ENCODE data around the gene GSTM4.
"Not testable (repeated sequence)": the region's sequence is repeated elsewhere in the genome, so short reads cannot be mapped to it uniquely, and the experiment has no call there.

The GSTM4 gene

DNA sequence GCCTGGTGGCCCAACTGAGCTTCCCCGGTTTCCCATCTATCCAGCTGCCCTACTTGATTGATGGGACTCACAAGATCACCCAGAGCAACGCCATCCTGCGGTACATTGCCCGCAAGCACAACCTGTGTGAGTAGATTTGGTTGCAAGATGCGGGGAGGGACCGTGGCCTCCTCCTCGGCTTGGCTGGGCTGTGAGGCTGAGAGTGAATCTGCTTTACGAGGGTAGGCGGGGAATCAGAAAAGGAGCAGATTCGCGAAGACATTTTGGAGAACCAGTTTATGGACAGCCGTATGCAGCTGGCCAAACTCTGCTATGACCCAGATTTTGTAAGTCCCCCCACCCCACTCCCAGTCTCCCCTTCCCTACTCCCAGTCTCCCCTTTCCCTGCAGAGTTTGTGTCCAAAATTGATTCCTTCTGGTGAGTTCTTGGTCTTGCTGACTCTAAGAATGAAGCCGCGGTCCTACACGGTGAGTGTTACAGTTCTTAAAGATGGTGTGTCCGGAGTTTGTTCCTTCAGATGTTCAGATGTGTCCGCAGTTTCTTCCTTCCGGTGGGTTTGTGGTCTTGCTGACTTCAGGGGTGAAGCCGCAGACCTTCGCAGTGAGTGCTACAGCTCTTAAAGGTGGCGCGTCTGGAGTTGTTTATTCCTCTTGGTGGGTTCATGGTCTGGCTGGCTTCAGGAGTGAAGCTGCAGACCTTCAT is 13.5 kb downstream of the GSTM4 start:
- DNase-seq, result no peak

DNA sequence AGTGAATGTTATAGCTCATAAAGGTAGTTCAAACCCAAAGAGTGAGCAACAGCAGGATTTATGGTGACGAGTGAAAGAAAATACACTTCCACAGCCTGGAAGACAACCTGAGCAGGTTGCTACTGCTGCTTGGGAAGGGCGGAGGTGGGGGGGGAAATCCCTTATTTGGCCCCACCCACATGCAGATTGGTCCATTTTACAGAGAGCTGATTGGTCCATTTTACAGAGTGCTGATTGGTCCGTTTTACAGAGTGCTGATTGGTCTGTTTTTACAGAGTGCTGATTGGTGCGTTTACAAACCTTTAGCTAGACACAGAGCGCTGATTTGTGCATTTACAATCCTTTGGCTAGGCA is 14.0 kb downstream of the GSTM4 start:
- DNase-seq, result not testable (repeated sequence)

DNA sequence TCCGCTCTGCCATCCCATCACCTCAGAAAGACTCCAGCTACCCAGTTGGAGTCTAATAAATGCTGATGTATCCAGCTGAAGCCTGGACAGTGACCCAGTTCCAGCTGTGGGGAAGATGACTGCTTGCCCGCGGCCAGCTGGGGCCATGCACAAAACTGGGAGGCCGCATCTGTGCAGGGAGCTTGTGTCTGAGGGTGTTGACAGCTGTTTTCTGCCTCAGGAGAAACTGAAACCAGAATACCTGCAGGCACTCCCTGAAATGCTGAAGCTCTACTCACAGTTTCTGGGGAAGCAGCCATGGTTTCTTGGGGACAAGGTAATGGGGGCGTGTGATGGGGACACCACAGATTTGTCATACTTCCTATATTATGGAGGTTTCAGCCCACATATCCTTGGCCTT is 15.2 kb downstream of the GSTM4 start:
- DNase-seq, result no peak

DNA sequence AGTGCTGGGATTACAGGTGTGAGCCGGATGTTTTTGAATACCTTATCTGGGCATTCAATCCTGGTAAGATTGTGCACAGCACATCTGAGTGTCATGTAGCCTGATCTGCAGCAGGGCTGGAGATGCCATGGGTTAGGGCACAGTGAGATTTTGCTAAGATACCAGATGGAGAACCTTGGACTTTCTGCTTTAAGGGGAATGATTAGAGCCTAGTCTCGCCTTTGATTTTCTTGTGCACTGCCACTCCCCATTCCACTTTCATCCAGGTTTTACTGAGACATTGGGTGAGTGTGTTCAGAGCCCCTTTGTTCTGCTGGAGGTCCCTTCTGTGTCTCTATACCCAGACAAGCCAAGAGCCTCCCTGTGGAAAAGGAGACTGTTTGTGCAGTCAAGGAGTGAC is 18.0 kb downstream of the GSTM4 start:
- DNase-seq, result not testable (repeated sequence)

DNA sequence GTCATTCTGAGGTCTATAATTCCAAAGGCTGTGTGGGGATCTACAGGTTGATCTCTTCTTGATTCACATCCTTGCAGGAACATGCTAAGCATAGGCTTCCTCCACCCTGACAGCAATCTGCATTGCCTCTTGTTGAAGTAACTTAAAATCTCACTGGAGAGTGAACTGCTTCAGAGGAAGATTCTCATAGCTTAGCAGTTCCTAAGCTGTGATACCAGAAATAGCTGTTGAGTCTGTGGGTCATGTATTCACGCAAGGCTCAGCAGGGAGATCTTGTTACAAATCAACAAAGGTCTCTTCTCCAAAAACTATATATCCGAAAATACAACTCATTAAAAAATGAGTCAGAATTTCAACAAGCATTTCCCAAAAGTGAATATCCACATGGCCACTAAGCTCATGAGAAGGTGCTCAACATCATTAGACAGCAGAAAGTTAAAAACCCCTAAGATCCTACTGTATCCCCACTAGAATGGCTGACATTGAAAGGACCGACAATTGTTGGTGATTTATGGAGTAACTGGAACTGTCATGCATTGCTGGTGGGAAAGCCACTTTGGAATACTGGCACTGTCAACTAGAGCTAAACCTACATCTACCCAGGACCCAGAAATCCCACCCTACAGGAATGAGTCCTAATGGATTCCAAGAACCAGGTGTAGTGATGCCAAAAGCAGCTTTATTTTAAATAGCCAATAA is 20.9 kb downstream of the GSTM4 start:
- not testable (repeated sequence) for DNase-seq

DNA sequence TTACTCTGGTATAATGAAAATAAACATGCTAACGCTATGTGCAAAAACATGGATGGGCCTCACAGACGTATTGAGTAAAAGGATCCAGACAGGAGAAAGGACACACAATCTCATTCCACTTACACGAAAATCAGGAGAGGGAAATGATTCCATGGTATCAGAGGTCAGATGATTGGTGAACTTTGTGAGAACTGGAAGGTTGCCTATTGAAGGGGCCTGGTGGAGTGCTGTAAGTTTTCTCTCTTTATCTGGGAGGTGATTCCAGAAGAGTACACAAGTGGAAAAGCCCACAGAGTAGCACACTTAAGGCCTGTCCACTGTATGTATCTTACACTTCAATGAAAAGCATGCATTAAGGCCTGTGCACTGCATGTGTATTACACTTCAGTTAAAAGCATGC is 21.6 kb downstream of the GSTM4 start:
- DNase-seq, result no peak

DNA sequence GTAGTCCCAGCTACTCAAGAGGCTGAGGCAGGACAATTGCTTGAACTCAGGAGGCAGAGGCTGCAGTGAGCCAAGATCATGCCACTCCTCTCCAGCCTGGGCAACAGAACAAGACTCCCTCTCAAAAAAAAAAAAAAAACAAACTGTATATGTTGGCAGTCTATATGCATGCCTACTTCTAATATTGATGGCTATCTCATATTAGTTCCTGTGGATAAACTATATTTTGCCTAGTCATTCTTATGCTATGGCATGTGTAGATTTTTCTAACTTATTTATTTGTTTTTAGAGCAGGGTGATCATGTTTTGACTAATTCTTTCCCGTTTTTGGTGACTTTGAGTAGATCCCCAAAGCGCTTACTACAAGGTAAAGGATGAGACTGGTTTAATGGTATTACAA is 22.7 kb downstream of the GSTM4 start:
- DNase-seq, result not testable (repeated sequence)

DNA sequence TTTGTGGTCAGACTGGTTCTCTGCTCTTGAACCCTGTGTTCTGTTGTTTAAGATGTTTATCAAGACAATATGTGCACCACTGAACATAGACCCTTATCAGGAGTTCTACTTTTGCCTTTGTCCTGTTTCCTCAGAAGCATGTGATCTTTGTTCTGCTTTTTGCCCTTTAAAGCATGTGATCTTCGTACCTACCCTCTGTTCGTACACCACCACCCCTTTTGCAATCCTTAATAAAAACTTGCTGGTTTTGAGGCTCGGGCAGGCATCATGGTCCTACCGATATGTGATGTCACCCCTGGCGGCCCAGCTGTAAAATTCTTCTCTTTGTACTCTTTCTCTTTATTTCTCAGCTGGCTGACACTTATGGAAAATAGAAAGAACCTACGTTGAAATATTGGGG is 28.9 kb downstream of the GSTM4 start:
- not testable (repeated sequence) for DNase-seq

DNA sequence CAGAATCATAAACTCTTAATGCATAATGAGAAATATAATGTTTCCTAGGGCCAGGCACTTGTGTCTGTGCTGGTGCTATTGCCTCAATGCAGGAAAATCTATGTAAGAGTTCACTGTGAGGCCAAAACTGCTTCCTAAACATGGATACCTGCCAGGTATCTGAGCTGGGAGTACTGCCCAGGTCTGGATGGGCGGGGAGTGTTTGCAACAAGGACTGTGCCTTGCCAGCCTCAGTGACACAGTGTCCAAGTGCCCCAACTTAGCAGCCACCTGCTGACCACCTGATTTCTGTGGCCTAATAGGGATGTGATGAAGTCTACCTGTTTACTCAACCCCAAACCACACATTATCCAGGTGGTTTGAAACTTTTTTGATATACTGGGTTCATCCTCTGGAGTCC is 29.5 kb downstream of the GSTM4 start:
- DNase-seq, result not testable (repeated sequence)

DNA sequence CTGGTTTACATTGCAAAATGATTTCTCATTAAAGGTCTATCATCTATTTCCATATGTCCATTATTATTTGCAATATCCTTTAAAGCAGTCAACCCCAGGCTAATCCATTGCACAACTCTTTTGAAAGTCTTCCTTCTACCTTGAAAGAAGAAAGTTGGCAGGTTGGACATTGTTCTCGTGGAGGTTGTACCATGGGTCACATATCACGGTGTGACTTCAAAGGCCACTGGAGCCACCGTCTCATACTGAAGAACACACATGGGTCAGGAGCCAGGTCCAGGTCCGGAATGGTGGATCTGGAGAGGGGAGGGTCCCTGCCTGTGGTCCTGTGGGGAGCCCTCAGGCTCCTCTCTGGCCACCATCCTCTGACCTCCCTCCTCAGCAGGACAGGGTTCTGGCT is 30.0 kb downstream of the GSTM4 start:
- not testable (repeated sequence) for DNase-seq

DNA sequence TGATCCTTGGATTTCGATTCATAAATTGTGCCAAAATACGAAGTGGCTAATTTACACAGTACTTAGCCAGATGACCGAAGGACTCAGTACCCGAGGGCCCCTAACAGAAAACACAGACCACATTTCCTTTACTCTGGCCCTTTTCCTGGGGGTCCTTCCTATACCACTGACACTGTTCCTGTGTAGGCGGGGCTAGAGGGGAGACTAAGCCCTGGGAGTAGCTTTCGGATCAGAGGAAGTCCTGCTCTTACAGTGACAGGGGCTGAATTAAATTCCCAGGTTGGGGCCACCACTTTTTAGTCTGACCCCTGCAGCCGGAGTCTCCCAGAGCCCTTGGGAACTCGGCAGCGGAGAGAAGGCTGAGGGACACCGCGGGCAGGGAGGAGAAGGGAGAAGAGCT is 31.2 kb downstream of the GSTM4 start:
- not testable (repeated sequence) for DNase-seq

DNA sequence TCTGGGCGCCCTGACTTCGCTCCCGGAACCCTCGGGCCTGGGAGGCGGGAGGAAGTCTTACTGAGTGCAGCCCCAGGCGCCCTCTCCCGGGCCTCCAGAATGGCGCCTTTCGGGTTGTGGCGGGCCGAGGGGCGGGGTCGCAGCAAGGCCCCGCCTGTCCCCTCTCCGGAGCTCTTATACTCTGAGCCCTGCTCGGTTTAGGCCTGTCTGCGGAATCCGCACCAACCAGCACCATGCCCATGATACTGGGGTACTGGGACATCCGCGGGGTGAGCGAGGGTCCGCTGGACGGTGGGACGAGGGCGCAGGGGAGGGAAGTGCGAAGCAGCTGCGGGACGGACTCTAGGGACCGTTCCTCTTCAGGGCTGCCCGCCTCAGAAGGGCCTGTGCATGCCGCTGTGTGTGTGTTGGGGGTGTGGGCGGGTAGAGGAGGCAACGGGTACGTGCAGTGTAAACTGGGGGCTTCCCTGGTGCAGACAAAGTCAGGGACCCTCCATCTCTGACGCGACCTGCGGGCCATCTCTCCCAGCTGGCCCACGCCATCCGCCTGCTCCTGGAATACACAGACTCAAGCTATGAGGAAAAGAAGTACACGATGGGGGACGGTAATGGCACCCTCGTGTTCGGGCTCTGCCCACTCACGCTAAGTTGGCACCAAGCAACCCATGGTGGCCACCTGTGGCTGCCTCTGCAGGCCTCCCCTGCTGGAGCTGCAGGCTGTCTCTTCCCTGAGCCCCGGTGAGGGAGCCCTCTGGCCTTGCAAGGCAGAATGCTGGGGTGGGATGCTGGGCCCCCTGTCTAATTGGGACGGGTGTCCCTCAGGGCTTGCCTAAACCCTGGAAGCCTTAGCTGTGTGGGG is 32.0 kb downstream of the GSTM4 start, which contains the start of gene GSTM1:
GSTM1 (plus strand) TSS at position 177 of the 859 bp plus-strand sequence; CDS start at position 234, 57 bp downstream.
- DNase-seq, result no peak

DNA sequence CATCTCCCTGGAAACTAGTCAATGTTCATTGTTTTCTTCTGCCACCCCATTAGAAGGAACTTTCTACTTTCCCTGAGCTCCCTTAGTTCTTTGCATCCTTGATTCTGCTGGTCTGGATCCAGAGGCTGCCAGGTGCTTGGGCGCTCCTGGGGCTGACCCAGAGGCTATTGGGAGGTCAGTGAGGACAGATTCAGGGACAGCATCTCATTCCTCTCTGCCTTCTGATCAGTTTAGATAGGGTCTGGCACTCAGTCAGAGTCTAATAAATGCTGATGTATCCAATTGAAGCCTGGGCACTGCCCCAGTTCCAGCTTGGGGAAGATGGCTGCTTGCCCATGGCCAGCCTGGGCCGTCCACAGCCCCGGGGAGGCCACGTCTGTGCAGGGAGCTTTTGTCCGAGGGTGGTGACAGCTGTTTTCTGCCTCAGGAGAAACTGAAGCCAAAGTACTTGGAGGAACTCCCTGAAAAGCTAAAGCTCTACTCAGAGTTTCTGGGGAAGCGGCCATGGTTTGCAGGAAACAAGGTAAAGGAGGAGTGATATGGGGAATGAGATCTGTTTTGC is 34.0 kb downstream of the GSTM4 start:
- DNase-seq, result no peak

DNA sequence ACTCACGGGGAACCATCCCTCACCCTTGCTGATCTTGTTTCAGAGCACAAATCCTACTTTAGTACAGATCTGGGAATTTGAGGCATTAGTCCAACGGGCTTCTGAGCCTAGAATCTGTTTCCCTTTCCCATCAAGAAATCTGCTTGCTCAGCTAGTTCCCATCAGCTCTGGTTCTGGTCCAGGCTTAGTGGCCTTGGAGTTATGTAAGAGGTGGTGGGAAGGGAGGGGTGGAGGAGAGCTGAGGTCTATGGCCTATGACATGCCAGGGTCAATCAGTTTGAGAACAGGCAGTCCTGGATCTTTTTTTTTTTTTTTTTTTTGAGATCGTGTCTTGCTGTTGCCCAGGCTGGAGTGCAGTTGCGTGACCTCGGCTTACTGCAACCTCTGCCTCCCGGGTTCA is 35.9 kb downstream of the GSTM4 start:
- no peak for DNase-seq

DNA sequence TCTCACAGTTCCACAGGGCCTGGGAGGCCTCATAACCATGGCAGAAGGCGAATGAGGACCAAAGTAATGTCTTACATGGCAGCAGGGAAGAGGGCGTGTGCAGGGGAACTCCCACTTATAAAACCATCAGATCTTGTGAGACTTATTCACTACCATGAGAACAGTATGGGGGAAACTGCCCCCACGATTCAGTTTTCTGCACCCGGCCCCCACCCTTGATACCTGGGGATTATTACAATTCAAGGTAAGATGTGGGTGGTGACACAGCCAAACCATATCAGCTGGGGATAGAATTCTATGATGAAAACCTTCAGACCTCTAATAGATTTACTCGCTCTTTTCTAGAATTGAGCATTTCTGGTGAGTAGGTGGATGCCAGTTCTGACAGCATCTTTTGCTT is 38.5 kb downstream of the GSTM4 start:
- not testable (repeated sequence) for DNase-seq

DNA sequence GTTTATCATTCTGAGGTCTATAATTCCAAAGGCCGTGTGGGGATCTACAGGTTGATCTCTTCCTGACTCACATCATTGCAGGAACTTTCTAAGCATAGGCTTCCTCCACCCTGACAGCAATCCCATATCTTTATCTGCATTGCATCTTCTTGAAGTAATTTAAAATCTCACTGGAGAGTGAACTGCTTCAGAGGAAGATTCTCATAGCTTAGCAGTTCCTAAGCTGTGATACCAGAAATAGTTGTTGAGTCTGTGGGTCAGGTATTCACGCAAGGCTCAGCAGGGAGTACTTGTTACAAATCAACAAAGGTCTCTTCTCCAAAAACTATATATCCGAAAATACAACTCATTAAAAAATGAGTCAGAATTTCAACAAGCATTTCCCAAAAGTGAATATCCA is 39.2 kb downstream of the GSTM4 start:
- DNase-seq, result not testable (repeated sequence)

DNA sequence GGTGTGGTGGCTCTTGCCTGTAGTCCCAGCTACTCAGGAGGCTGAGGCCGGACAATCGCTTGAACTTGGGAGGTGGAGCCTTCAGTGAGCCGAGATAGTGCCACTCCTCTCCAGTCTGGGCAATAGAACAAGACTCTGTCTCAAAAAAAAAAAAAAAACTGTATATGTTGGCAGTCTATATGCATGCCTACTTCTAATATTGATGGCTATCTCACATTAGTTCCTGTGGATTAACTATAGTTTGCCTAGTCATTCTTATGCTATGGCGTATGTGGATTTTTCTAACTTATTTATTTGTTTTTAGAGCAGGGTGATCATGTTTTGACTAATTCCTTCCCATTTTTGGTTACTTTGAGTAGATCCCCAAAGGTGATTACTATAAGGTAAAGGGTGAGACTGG is 41.2 kb downstream of the GSTM4 start:
- DNase-seq, result no peak

DNA sequence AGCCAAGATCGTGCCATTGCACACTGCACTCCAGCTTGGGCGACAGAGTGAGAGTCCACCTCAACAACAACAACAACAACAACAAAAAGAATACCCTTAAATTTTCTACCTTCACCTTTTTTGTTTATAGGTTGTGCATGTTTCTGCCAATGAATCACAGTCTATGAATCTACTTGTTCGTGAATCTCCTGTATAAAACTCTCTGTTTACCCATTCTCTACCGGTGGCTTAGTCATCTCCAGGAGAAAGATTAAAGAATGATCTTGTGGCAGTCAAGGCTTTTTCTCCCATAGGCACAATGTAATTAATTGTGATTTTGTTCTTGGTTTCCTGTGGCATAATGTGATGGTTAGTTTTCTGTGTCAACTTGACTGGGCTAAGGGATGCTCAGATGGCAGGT is 42.0 kb downstream of the GSTM4 start:
- not testable (repeated sequence) for DNase-seq

DNA sequence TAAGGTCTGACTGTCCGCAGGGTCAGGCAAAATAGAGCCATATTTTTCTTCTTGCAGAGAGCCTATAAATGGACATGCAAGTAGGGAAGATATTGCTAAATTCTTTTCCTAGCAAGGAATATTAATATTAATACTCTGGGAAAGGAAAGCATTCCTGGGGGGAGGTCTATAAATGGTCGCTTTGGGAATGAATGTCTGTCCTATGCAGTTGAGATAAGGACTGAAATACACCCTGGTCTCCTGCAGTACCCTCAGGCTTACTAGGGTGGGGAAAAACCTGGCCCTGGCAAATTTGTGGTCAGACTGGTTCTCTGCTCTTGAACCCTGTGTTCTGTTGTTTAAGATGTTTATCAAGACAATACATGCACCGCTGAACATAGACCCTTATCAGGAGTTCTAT is 47.0 kb downstream of the GSTM4 start:
- not testable (repeated sequence) for DNase-seq

DNA sequence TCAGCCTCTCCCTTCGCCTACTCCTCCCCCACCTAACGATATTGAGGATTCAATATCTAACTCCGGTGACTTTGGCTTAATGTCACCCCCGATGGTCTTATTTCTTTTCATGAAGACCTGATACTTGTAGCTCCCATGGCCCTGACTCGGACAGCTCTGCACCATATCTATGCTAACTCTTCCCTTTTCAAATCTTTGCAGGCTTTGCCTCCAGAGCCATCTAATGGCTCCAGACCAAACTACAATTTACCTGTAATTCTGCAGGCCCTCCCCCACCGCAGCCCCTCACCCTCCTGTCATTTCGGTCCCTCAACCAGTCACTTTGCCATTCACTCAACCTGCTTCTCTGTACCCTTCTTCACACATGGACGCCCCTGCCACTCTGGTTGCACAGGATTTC is 48.3 kb downstream of the GSTM4 start:
- no peak for DNase-seq

DNA sequence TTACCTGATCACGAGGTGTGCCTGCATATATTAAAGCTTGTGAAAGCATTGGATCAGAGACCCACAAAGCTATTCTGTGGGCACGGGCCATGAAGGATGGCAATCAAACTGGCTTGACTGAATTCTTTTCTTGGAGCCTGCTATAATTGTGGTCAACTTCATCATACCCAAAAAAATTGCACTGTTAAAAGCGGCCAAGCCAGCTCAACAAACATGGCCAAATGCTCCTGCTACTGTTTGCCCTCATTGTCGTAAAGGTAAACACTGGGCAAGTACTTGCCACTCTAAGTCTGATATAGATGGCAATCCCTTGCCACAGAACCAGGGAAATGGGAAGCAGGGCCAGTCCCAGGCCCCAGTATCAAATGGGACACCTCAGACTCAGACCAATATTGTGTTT is 49.5 kb downstream of the GSTM4 start:
- no peak for DNase-seq

DNA sequence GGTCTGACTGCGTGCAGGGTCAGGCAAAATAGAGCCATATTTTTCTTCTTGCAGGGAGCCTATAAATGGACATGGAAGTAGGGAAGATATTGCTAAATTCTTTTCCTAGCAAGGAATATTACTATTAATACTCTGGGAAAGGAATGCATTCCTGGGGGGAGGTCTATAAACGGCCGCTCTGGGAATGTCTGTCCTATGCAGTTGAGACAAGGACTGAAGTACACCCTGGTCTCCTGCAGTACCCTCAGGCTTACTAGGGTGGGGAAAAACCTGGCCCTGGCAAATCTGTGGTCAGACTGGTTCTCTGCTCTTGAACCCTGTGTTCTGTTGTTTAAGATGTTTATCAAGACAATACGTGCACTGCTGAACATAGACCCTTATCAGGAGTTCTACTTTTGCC is 53.0 kb downstream of the GSTM4 start:
- DNase-seq, result not testable (repeated sequence)

DNA sequence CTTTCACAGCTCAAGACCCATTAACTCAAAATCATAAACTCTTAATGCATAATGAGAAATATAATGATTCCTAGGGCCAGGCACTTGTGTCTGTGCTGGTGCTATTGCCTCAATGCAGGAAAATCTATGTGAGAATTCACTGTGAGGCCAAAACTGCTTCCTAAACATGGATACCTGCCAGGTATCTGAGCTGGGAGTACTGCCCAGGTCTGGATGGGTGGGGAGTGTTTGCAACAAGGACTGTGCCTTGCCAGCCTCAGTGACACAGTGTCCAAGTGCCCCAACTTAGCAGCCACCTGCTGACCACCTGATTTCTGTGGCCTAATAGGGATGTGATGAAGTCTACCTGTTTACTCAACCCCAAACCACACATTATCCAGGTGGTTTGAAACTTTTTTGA is 53.9 kb downstream of the GSTM4 start:
- DNase-seq, result not testable (repeated sequence)

All from activated CD8-positive, alpha-beta memory T cell treated with anti-CD3 and anti-CD28 coated beads, Interleukin-2, amount 50 U/mL, for 48 hours (primary cell).